Measurements from ENCODE around the gene OTULINL. TPM values are rescaled to one million over a fixed set of nuclear protein-coding genes. Genes with fewer than 3 reads are reported as not detected.

The OTULINL gene
- total and polyA plus RNA-seq, 2 donors from 2014 or later: 7.1 to 10.8 TPM

GRCh38 chr5:14577079-14577725, 4.4 kb upstream of the OTULINL start:
- Histone ChIP-seq H3K27ac (ENCODE audit: low read depth in 2 of 2, low read length in 2 of 2) (no peak overlapping the region), H3K4me3 (ENCODE audit: low read length in 3 of 3) (no peak overlapping the region), H3K4me1 (ENCODE audit: control insufficient read depth in 2 of 3, insufficient read depth in 2 of 3, low read depth in 1 of 3, low read length in 3 of 3) (peaks cover 0 to 4% (median 2%) of the 10 kb centered on the region in 3 donors), H3K9me3 (ENCODE audit: control insufficient read depth in 2 of 3, insufficient read depth in 1 of 3, low read length in 3 of 3) (no peaks in the 10 kb centered on the region), H3K36me3 (ENCODE audit: control insufficient read depth in 2 of 3, insufficient read depth in 3 of 3, low read length in 3 of 3) (no peaks in the 10 kb centered on the region), H3K9ac (ENCODE audit: low read length in 3 of 3) (no peak overlapping the region), H3K27me3 (ENCODE audit: control insufficient read depth, insufficient read depth, low read length) (no peaks in the 10 kb centered on the region)
- intact Hi-C loops (cut with DNase I): no loop called here
- FAIRE-seq (no peak), DNase-seq (peak in 1 of 5 donors; percentile 71)
- no peak for TF ChIP-seq CTCF (IDR thresholded peaks at IDR 0.05; ENCODE audit: borderline replicate concordance, extremely low read depth, insufficient read depth)

- TF ChIP-seq CTCF (IDR thresholded peaks at IDR 0.05; ENCODE audit: borderline replicate concordance, extremely low read depth, insufficient read depth): no peak
- FAIRE-seq (no peak), DNase-seq (no peak)
- no peaks in the 10 kb centered on the region for H3K27me3 ChIP-seq (ENCODE audit: control insufficient read depth, insufficient read depth, low read length)
- H3K9me3 ChIP-seq (ENCODE audit: control insufficient read depth in 2 of 3, insufficient read depth in 1 of 3, low read length in 3 of 3): no peaks in the 10 kb centered on the region
- H3K27ac ChIP-seq (ENCODE audit: low read depth in 2 of 2, low read length in 2 of 2): no peak overlapping the region
- intact Hi-C loops (cut with DNase I): no loop called here
- no peak overlapping the region for H3K4me3 ChIP-seq (ENCODE audit: low read length in 3 of 3)
- H3K4me1 ChIP-seq (ENCODE audit: control insufficient read depth in 2 of 3, insufficient read depth in 2 of 3, low read depth in 1 of 3, low read length in 3 of 3): peaks cover 0 to 4% (median 2%) of the 10 kb centered on the region in 3 donors
- H3K36me3 ChIP-seq (ENCODE audit: control insufficient read depth in 2 of 3, insufficient read depth in 3 of 3, low read length in 3 of 3): no peaks in the 10 kb centered on the region
- no peak overlapping the region for H3K9ac ChIP-seq (ENCODE audit: low read length in 3 of 3)
Measured at GRCh38 chr5:14577971-14578370, 3.6 kb upstream of the OTULINL start.

- H3K9ac ChIP-seq (ENCODE audit: low read length in 3 of 3): no peak overlapping the region
- DNase-seq (no peak), FAIRE-seq (no peak)
- no peak overlapping the region for H3K27ac ChIP-seq (ENCODE audit: low read depth in 2 of 2, low read length in 2 of 2)
- H3K4me1 ChIP-seq (ENCODE audit: control insufficient read depth in 2 of 3, insufficient read depth in 2 of 3, low read depth in 1 of 3, low read length in 3 of 3): peaks cover 0 to 4% (median 2%) of the 10 kb centered on the region in 3 donors
- TF ChIP-seq CTCF (IDR thresholded peaks at IDR 0.05; ENCODE audit: borderline replicate concordance, extremely low read depth, insufficient read depth): no peak
- no peaks in the 10 kb centered on the region for H3K9me3 ChIP-seq (ENCODE audit: control insufficient read depth in 2 of 3, insufficient read depth in 1 of 3, low read length in 3 of 3)
- no peak overlapping the region for H3K4me3 ChIP-seq (ENCODE audit: low read length in 3 of 3)
- no peaks in the 10 kb centered on the region for H3K36me3 ChIP-seq (ENCODE audit: control insufficient read depth in 2 of 3, insufficient read depth in 3 of 3, low read length in 3 of 3)
- intact Hi-C loops (cut with DNase I): no loop called here
- H3K27me3 ChIP-seq (ENCODE audit: control insufficient read depth, insufficient read depth, low read length): no peaks in the 10 kb centered on the region
Measured at GRCh38 chr5:14579246-14579645, 2.3 kb upstream of the OTULINL start.

All from kidney (tissue), 14 donors.